ENCODE results near the gene NUDT3.
"Not testable (repeated sequence)": the region's sequence is repeated elsewhere in the genome, so short reads cannot be mapped to it uniquely, and the experiment has no call there.

NUDT3 gene

GRCh38 chr6:34260576-34261267 is 131.7 kb downstream of the NUDT3 start:
- no peak for DNase-seq (ENCODE audit: low read depth in 4 of 4, low spot score in 1 of 4)

- DNase-seq (ENCODE audit: low read depth in 4 of 4, low spot score in 1 of 4) = no peak
Measured at GRCh38 chr6:34259529-34260069, 132.9 kb downstream of the NUDT3 start.

GRCh38 chr6:34252395-34252794 is 140.1 kb downstream of the NUDT3 start:
- DNase-seq (ENCODE audit: low read depth in 4 of 4, low spot score in 1 of 4) = not testable (repeated sequence)

- no peak for DNase-seq (ENCODE audit: low read depth in 4 of 4, low spot score in 1 of 4)
Measured at GRCh38 chr6:34249469-34250261, 142.8 kb downstream of the NUDT3 start.

- DNase-seq (ENCODE audit: low read depth in 4 of 4, low spot score in 1 of 4) = peak; percentile 92 to 98 (median 97)
Measured at GRCh38 chr6:34248727-34249468, 143.6 kb downstream of the NUDT3 start, which contains the start of gene SMIM29. TSS of gene SMIM29 (minus strand) at chr6:34249006. CDS start at chr6:34247791, 1,215 bp downstream.

GRCh38 chr6:34248198-34248726 is 144.2 kb downstream of the NUDT3 start:
- no peak for DNase-seq (ENCODE audit: low read depth in 4 of 4, low spot score in 1 of 4)

GRCh38 chr6:34247481-34248197 is 144.8 kb downstream of the NUDT3 start:
- DNase-seq (ENCODE audit: low read depth in 4 of 4, low spot score in 1 of 4) = no peak

GRCh38 chr6:34246563-34247391 is 145.7 kb downstream of the NUDT3 start:
- DNase-seq (ENCODE audit: low read depth in 4 of 4, low spot score in 1 of 4) = peak in 1 of 4 experiments; percentile 48

GRCh38 chr6:34246249-34246562 is 146.3 kb downstream of the NUDT3 start:
- DNase-seq (ENCODE audit: low read depth in 4 of 4, low spot score in 1 of 4) = no peak

- DNase-seq (ENCODE audit: low read depth in 4 of 4, low spot score in 1 of 4) = not testable (repeated sequence)
Measured at GRCh38 chr6:34245761-34246140, 146.7 kb downstream of the NUDT3 start.

- DNase-seq (ENCODE audit: low read depth in 4 of 4, low spot score in 1 of 4) = not testable (repeated sequence)
Measured at GRCh38 chr6:34245032-34245760, 147.3 kb downstream of the NUDT3 start.

GRCh38 chr6:34243901-34244884 is 148.3 kb downstream of the NUDT3 start:
- DNase-seq (ENCODE audit: low read depth in 4 of 4, low spot score in 1 of 4) = peak in 2 of 4 experiments; percentile 52 to 66

- DNase-seq (ENCODE audit: low read depth in 4 of 4, low spot score in 1 of 4) = no peak
Measured at GRCh38 chr6:34243131-34243771, 149.2 kb downstream of the NUDT3 start.

GRCh38 chr6:34242252-34243130 is 150.0 kb downstream of the NUDT3 start:
- DNase-seq (ENCODE audit: low read depth in 4 of 4, low spot score in 1 of 4) = no peak

- no peak for DNase-seq (ENCODE audit: low read depth in 4 of 4, low spot score in 1 of 4)
Measured at GRCh38 chr6:34241351-34242215, 150.9 kb downstream of the NUDT3 start.

Measured in stimulated activated CD4-positive, alpha-beta T cell treated with anti-CD3 and anti-CD28 coated beads, Interleukin-1b, Interleukin-23, amount 100 ng/mL, for 24 hours (primary cell).